Activated naive CD8-positive, alpha-beta T cell (primary cell): ENCODE results near the gene LACRT.
"Not testable (repeated sequence)": the region's sequence is repeated elsewhere in the genome, so short reads cannot be mapped to it uniquely, and the experiment has no call there.

Source experiments
- H3K27ac Mint-ChIP-seq: one replicate; pipeline ENCODE4 v1.8.0; 2021; ENCODE audit warnings: mixed read lengths
- H3K27me3 Mint-ChIP-seq: one replicate; pipeline ENCODE4 v1.8.0; 2021; ENCODE audit warnings: mixed read lengths
- H3K36me3 Mint-ChIP-seq: one replicate; pipeline ENCODE4 v1.8.0; 2021; ENCODE audit warnings: mixed read lengths
- H3K4me1 Mint-ChIP-seq: one replicate; pipeline ENCODE4 v1.8.0; 2021; ENCODE audit warnings: low read depth, mixed read lengths
- H3K4me3 Mint-ChIP-seq: one replicate; pipeline ENCODE4 v1.8.0; 2021; ENCODE audit warnings: mild to moderate bottlenecking, mixed read lengths
- H3K9me3 Mint-ChIP-seq: one replicate; pipeline ENCODE4 v1.8.0; 2021; ENCODE audit warnings: low read depth, mixed read lengths

The LACRT gene, protein sequence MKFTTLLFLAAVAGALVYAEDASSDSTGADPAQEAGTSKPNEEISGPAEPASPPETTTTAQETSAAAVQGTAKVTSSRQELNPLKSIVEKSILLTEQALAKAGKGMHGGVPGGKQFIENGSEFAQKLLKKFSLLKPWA

DNA sequence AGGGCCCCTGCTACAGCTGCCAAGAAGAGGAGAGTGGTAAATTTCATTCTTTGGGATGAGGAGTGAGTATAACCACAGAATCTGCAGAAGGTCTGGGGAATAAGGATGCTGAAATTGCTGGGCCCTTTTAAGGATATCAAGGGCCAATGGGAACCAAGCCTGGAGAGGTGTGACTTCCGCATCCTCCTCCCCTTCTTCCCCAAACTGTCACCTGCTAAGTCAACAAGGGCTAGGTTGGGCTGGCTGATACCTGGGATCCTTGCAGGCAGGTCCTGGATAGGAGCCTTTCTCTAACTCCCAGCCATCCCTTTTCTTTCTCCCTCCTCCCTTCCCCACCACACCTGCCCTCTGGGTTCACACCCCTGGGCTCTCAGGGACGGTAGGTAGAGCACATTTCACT is at the start of gene LACRT:
Gene LACRT, minus strand, starts transcription at position 101 of the 400 bp plus-strand sequence. Its CDS starts 54 bp downstream, at position 47.
- no peaks in the 10 kb centered on the region for H3K4me1 Mint-ChIP-seq
- peaks cover 6% of the 10 kb centered on the region for H3K27me3 Mint-ChIP-seq
- no peaks in the 10 kb centered on the region for H3K36me3 Mint-ChIP-seq
- no peak within 1 kb of the TSS for H3K4me3 Mint-ChIP-seq
- H3K9me3 Mint-ChIP-seq = no peaks in the 10 kb centered on the region
- no peak within 1 kb of the TSS for H3K27ac Mint-ChIP-seq

DNA sequence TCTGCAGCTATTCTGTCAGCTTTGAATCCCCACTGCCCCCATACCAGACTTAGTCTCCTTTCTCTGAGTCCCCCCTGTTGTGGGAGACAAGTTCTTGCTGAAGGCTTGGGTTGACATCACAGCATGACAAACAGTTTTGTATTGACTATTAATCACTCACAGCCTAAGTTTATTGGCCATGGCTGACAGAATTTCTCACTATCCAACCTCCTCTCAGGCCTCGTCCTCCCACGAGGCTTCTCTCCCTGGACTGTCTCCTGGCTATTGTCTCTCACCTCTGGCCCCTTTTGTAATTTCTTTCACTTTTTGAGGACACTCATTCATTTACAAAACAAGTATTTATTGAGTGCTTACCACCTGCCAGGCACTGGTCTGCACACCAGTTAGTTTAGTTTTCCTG is 48.7 kb upstream of the LACRT start:
- H3K9me3 Mint-ChIP-seq = no peaks in the 10 kb centered on the region
- no peak overlapping the region for H3K27ac Mint-ChIP-seq
- peaks cover 41% of the 10 kb centered on the region for H3K27me3 Mint-ChIP-seq
- H3K4me3 Mint-ChIP-seq = no peak overlapping the region
- no peaks in the 10 kb centered on the region for H3K36me3 Mint-ChIP-seq
- H3K4me1 Mint-ChIP-seq = no peaks in the 10 kb centered on the region

DNA sequence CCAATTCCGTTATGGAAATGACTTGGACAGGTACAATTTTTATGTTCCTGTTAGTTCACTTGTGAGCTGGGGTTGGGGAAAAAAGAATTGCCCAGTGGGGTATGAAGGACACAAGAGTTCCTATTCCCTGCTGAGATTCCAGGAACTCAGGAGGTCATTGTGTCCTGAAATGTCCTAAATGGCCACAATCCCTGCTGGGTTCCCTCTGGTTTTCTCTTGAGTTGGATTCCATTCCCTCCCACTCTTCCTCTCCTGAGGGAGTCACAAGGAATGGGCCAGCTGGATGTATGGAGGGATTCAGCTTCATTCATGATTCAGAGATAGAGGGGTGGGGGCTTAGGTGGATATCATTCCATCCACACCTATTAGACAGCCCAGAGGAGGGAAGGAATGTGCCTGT is 48.0 kb upstream of the LACRT start:
- no peak overlapping the region for H3K27ac Mint-ChIP-seq
- peaks cover 39% of the 10 kb centered on the region for H3K27me3 Mint-ChIP-seq
- H3K4me1 Mint-ChIP-seq = no peaks in the 10 kb centered on the region
- no peaks in the 10 kb centered on the region for H3K36me3 Mint-ChIP-seq
- H3K9me3 Mint-ChIP-seq = no peaks in the 10 kb centered on the region
- no peak overlapping the region for H3K4me3 Mint-ChIP-seq

DNA sequence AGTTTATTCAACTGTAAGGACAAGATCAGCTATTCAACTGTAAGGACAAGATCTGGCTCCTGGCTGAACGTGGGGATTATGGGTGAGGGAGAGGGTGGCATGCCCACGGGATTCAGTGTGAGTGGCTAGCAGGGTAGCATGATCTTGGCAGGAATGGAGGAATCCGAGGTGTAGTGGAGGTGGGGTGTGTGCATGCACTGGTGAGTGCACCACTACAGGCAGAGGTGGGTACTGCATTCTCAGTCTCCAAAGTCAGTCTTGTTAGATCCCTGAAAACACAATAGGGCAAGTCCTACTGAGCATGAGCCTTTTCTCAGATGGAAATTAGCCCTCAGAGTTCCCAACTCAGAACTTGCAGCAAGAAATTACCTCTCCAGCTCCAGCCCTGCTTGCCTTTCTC is 45.7 kb upstream of the LACRT start:
- Mint-ChIP-seq H3K9me3 (no peaks in the 10 kb centered on the region), H3K4me1 (no peaks in the 10 kb centered on the region), H3K36me3 (no peaks in the 10 kb centered on the region), H3K27me3 (peaks cover 39% of the 10 kb centered on the region), H3K27ac (no peak overlapping the region), H3K4me3 (no peak overlapping the region)

DNA sequence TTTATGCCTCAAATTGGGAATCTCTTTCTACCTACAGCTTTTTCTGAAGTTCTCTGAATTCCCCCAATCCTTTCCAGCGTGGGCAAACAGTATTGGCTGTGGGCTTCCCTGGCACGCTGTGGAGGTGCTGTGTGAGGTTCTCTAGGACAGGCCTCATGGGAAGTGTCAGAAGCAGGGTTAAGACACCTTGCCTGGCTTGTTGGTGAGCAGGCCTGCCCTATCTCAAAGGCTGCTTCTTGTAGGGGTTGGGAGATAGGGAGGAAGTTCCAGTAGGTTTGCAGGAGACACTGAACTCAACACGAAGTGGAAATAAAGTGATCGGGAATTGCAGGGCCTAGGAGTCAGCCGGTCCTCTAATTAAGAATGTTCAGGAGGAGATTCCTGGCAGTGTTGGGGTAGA is 43.4 kb upstream of the LACRT start:
- Mint-ChIP-seq H3K27me3 (peaks cover 26% of the 10 kb centered on the region), H3K27ac (no peak overlapping the region), H3K9me3 (no peaks in the 10 kb centered on the region), H3K36me3 (no peaks in the 10 kb centered on the region), H3K4me1 (no peaks in the 10 kb centered on the region), H3K4me3 (no peak overlapping the region)

DNA sequence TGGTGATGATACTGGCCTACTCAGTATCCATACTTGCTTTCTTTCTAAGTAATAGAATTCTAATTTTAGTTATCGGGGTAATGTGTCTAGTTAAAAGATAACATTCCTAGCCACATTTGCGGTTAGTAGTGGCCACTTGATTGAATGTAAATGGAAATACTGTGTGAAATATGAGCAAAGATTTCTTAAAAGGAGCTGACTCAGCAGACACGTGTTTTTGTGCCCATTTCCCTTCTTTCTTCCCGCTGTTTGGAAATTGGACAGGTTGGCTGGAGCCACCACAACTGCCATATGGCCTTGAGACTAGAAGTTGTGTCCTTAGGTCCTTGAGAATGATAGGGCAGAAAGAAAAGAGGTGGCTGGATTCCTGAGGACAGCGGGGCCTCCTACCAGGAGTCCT is 33.2 kb upstream of the LACRT start:
- no peaks in the 10 kb centered on the region for H3K27me3 Mint-ChIP-seq
- no peaks in the 10 kb centered on the region for H3K36me3 Mint-ChIP-seq
- no peak overlapping the region for H3K4me3 Mint-ChIP-seq
- H3K27ac Mint-ChIP-seq = no peak overlapping the region
- no peaks in the 10 kb centered on the region for H3K4me1 Mint-ChIP-seq
- H3K9me3 Mint-ChIP-seq = no peaks in the 10 kb centered on the region

DNA sequence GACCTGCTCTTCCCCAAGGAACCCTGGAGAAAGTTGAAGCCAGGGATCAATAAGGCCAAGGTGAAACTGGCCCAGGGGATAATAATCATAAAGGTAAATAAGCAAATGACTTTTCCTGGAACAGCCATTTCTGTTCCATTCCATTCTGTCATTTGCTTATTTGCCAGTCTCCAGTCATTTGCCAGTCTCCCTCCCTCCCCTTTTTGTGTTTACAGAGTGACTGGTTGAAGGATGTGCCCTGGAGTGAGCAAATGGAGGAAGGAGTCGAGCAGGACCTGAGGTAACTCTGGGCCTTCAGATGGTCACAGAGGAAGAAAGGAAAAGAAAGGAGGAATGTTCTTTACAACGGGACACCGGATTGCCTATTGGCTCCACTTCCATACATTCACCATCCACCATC is 31.3 kb upstream of the LACRT start:
- no peaks in the 10 kb centered on the region for H3K9me3 Mint-ChIP-seq
- no peaks in the 10 kb centered on the region for H3K36me3 Mint-ChIP-seq
- H3K4me1 Mint-ChIP-seq = no peaks in the 10 kb centered on the region
- H3K27me3 Mint-ChIP-seq = no peaks in the 10 kb centered on the region
- H3K27ac Mint-ChIP-seq = no peak overlapping the region
- no peak overlapping the region for H3K4me3 Mint-ChIP-seq

DNA sequence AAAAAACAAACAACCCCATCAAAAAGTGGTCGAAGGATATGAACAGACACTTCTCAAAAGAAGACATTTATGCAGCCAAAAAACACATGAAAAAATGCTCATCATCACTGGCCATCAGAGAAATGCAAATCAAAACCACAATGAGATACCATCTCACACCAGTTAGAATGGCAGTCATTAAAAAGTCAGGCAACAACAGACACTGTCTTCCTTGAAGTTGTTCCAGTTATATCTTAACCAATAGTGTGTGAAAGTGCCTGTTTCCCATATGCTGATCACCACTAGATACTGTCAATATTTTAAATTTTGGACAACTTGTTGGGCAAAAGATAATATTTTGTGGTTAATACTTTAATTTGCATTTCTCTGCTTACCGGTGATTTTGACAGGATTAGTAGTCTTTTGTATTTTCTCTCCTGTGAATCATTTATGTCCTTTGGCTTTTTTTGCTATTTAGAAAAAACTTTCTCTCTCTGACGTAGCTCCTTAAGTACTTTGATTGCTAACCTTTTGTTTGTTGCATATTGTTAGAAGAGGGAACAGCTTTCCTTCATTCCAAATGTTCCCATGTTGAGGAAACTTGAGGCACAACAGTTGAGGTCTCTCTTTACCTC is 30.4 kb upstream of the LACRT start:
- H3K36me3 Mint-ChIP-seq, H3K27ac Mint-ChIP-seq, H3K27me3 Mint-ChIP-seq, H3K9me3 Mint-ChIP-seq, H3K4me1 Mint-ChIP-seq, H3K4me3 Mint-ChIP-seq: not testable (repeated sequence)

DNA sequence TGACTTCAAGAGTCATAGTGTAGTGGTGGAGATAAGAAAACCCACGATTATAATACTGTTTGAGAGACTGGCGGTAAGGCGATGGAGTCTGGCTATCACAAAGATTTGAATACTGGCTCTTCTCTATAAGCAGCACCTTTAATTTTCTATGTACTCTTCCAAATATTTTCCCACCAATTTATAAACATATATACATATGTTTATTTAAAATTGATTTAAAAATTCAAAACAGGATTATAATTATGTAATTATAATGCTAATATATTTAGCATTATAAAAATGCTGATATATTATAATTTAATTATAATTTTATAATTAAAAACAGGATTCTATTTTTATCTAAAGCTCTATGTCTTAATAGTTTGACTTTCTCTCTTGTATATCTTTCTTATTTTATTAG is 28.9 kb upstream of the LACRT start:
- Mint-ChIP-seq H3K4me3 (no peak overlapping the region), H3K9me3 (no peaks in the 10 kb centered on the region), H3K4me1 (no peaks in the 10 kb centered on the region), H3K27ac (no peak overlapping the region), H3K36me3 (no peaks in the 10 kb centered on the region), H3K27me3 (peaks cover under 1% of the 10 kb centered on the region)

DNA sequence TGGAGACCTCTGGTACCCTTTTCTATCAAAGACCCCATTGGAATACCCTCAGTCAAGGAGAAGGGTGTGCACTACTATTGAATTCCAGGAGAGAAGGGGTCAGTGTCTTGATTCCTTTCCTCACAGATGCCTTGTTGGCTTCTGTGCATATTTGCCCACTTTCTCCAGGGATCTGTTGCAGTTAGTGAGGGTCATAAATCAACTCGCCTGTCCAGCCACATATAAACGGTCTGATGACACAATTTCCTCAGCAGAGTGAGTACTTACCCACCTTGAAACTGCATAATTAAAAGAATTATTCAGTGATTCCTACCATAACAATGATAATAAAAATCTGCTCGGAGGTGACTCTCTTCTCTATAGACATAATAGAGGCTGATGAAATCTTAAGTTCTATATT is 27.3 kb upstream of the LACRT start:
- no peaks in the 10 kb centered on the region for H3K9me3 Mint-ChIP-seq
- H3K36me3 Mint-ChIP-seq = no peaks in the 10 kb centered on the region
- H3K27ac Mint-ChIP-seq = no peak overlapping the region
- H3K4me1 Mint-ChIP-seq = no peaks in the 10 kb centered on the region
- H3K27me3 Mint-ChIP-seq = peaks cover 2% of the 10 kb centered on the region
- H3K4me3 Mint-ChIP-seq = no peak overlapping the region

DNA sequence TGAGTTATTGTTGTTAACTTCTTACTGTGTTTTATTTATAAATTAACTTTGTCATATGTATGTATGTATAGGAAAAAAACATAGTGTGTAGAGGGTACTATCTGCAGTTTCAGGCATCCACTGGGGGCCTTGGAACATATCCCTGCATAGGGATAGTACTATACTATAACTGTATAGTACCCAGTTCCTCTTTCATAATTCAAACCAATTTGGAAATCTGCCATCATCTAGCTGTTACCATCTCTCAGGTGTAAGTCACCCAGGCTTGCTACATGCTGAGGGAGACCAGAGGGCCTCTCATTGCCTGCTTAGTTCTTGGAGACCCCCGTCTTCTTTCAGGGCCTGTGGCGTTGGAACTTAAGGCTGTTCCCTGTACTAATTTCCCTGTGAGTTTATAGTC is 26.4 kb upstream of the LACRT start:
- H3K9me3 Mint-ChIP-seq = no peaks in the 10 kb centered on the region
- H3K4me3 Mint-ChIP-seq = no peak overlapping the region
- no peak overlapping the region for H3K27ac Mint-ChIP-seq
- no peaks in the 10 kb centered on the region for H3K36me3 Mint-ChIP-seq
- H3K4me1 Mint-ChIP-seq = no peaks in the 10 kb centered on the region
- H3K27me3 Mint-ChIP-seq = peaks cover 4% of the 10 kb centered on the region

DNA sequence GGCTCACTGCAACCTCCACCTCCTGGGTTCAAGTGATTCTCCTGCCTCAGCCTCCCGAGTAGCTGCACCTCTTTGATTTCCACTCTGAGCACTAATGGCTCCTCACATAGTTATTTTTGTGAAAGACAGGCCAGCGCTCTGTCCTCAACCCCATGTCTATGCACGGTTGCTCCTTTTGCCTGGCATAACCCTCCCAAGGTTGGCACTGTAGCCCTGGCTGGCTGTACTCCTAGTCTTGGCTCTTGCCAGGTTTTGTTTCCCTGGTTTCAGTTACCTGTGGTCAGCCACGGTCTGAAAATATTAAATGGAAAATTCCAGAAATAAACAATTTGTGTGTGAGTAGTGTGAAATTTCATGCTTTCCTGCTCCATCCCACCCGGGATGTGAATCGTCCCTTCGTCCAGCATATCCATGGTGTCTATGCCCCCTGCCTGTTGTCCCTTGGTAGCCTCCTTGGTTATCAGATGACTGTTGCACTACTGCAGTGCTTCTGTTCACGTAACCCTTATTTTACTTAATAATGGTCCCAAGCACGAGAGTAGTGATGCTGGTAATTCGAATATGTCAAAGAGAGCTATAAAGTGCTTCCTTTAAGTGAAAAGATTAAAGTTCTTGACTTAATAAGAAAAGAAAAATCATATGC is 25.7 kb upstream of the LACRT start:
- Mint-ChIP-seq H3K27ac (no peak overlapping the region), H3K36me3 (no peaks in the 10 kb centered on the region), H3K9me3 (no peaks in the 10 kb centered on the region), H3K4me1 (no peaks in the 10 kb centered on the region), H3K27me3 (peaks cover 4% of the 10 kb centered on the region), H3K4me3 (no peak overlapping the region)

DNA sequence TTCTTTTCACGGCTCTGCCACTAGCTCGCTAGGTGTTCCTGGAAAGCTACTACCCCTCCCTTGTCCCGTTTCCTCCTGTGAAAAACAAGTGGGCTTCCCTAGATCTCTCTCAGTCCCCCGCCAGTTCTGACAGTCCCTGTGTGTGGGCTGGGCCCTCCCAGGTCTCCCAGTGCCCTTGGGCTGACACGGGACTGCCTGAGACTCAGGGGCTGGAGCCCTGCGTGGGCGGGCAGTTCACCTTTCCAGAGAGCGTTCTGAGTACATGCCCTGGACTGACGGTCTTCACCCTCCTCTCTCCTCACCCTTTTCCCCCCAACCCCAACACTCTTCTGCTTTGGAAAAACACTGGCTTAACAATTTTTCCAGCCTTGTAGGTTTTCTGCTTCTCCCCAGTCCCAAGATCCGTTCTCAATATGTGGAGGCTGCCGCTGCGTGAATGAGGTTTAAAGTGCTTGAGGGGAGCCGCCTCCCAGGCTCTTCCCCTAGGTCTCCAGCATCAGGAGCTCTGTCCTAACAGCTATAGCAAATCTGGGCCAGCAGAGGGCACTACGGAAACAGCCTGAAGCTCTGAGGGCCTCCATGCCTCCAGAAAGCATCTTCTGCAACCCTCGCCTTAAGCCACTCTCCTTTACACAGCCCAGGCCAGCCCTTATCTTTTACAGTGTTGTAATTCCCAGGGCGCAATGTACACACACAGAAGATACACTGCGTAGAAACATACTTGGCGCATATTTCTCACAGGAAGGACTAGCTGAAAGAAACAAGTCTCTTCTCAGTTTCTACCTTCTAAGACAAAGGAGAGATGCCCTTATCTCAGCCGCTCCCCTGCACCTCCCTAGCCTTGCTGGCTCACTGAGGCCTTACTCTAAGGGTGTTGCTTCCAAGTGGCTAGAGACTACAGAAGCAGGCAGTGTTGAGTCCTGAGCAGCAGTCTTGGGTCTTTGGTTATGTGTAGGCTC is 23.9 kb upstream of the LACRT start:
- H3K27ac Mint-ChIP-seq = no peak overlapping the region
- no peaks in the 10 kb centered on the region for H3K4me1 Mint-ChIP-seq
- H3K36me3 Mint-ChIP-seq = no peaks in the 10 kb centered on the region
- H3K27me3 Mint-ChIP-seq = peaks cover 8% of the 10 kb centered on the region
- no peak overlapping the region for H3K4me3 Mint-ChIP-seq
- no peaks in the 10 kb centered on the region for H3K9me3 Mint-ChIP-seq

DNA sequence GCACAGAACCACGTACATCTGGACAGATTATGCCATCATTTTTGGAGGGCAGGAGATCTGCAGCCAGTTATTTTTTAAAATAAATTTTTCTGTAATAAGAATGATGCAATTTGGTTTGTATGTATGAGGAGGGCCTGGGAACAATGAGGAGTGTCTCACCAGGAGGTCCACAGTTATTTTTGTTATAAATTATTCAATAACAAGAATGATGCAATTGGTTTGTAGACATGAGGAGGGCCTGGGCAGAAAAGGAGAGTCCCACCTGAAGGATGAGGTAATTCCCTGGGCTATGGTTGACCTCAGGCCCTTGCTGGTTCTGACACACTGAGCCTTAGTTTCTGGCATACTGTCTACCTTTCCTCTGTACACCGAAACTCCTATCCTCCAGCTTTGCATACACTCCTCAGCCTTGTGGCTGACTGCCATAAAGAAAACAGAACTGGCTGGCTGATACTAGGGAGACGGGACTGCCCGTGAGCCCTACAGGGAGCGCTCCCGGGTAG is 22.5 kb upstream of the LACRT start:
- H3K27me3 Mint-ChIP-seq = peaks cover 13% of the 10 kb centered on the region
- H3K9me3 Mint-ChIP-seq = no peaks in the 10 kb centered on the region
- H3K4me1 Mint-ChIP-seq = no peaks in the 10 kb centered on the region
- no peak overlapping the region for H3K4me3 Mint-ChIP-seq
- H3K27ac Mint-ChIP-seq = no peak overlapping the region
- no peaks in the 10 kb centered on the region for H3K36me3 Mint-ChIP-seq

DNA sequence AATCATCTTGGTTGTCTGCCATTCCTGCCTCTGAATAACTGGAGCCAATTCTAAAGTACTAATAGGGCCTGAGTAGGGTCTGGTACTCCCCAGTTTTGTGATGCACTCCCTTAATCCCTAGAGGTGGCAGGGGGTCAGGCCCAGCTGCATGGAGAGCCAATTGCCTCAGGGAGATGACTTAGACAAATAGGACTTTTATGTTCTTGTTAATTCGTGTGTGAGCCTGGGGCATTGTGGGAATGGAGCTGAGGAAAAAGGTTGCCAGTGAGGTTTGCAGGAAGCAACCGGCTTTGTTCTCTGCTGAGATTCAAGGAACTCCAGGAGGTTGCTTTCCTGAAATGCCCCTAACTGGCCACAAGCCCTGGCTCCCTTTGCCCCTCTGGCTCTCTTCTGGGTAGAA is 20.2 kb upstream of the LACRT start:
- Mint-ChIP-seq H3K9me3 (no peaks in the 10 kb centered on the region), H3K27me3 (peaks cover 13% of the 10 kb centered on the region), H3K4me1 (no peaks in the 10 kb centered on the region), H3K27ac (no peak overlapping the region), H3K4me3 (no peak overlapping the region), H3K36me3 (no peaks in the 10 kb centered on the region)
